ENCODE data around the gene FADS2. TPM values are rescaled to one million over a fixed set of nuclear protein-coding genes. Genes with fewer than 3 reads are reported as not detected.
"Not testable (repeated sequence)": the region's sequence is repeated elsewhere in the genome, so short reads cannot be mapped to it uniquely, and the experiment has no call there.

The FADS2 gene
- total RNA-seq, 2 donors from 2014 or later, result 60.3 to 123 TPM

GRCh38 chr11:61874377-61874809 is 46.3 kb downstream of the FADS2 start:
- intact Hi-C loops (cut with DNase I), result no loop called here
- DNase-seq (ENCODE audit: low spot score), result no peak

DNA sequence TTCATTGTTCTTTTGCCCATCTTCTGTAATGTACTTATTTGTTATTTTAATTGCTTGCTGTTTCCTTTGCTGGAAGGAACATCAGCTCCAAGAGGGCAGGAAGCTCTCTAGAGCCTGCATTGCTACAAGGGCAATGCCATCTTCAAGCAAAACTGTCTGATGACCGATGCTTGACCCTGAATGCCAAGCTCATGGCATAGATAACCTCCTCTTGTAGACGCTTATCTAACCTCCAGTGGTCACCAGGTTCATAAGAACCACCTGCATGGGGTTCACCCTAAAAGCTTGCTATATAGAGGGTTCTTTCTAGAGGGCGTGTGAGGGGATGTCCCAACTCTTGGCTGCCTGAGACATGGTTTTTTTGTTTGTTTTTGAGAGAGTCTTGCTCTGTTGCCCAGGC is 46.8 kb downstream of the FADS2 start:
- intact Hi-C loops (cut with DNase I), result no loop called here
- DNase-seq (ENCODE audit: low spot score), result no peak

DNA sequence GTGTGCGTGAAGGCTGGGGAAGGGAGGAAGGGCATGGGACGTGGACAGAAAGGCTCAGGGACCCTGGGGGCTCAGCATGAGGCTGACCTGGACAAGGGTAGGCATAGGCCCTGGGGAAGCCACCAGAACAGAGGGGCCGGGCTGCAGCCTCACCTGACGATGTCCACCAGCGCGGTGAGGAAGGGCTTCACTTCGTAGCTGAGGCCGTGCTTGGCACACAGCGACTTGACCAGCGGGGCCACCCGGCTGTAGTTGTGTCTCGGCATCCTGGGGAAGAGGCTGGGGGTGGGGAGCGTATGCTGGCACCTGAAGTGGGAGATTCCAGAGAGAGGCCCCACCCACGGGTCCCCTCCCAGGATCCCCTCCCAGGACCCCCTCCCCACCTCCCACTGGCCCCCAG is 47.6 kb downstream of the FADS2 start:
- intact Hi-C loops (cut with DNase I), result no loop called here
- DNase-seq (ENCODE audit: low spot score), result no peak

GRCh38 chr11:61879152-61879551 is 51.1 kb downstream of the FADS2 start:
- intact Hi-C loops (cut with DNase I), result no loop called here
- no peak for DNase-seq (ENCODE audit: low spot score)

DNA sequence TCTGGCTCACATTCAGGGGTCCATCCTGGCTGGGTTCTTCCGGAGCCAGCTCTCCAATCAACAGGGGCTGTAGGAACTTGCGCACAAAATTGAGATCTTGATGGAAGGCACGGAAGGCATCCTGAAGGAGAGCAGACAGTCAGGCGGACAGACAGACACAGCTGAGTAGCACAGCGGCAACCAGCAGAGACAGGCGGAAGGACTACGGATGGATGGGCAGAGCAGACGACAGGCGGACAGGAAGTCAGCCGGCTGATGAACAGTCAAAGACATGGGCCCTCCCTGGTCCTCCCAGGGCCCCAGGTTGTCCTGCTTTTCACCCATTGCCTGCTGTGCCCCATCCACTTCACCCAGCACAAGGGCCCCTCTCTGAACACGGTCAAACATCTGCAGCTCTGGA is 51.9 kb downstream of the FADS2 start:
- intact Hi-C loops (cut with DNase I), result no loop called here
- DNase-seq (ENCODE audit: low spot score), result no peak

DNA sequence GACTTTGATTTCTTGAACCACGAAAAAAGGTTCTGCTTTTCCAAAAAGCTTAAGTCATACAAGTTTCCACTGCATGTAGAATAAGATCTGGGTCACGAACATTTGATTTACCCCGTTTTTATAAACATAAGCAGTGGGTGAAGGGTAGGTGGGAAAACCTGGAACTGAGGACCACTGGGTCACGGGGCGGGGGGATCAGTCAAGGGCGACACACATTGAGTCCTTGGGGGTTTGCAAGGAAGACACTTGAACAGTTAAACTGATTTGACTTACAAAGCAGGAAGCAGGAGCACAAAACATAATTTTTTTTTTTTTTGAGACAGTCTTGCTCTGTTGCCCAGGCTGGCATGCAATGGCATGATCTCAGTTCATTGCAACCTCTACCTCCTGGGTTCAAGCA is 52.4 kb downstream of the FADS2 start:
- no peak for DNase-seq (ENCODE audit: low spot score)
- intact Hi-C loops (cut with DNase I), result no loop called here

- intact Hi-C loops (cut with DNase I), result no loop called here
- no peak for DNase-seq (ENCODE audit: low spot score)
Observed at GRCh38 chr11:61881397-61881796, 53.3 kb downstream of the FADS2 start.

DNA sequence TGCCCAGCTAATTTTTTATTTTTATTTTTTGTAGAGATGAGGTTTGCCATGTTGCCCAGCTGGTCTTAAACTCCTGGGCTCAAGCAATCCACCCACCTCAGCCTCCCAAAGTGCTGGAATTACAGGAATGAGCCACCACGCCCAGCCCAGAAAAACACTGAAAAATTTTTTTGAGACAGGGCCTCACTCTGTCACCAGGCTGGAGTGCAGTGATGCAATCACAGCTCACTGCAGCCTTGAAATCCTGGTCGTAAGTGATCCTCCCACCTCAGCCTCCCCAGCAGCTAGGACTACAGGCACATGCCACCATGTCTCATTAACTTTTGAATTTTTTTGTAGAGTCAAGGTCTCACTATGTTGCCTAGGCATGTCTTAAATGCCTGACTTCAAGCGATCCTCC is 54.2 kb downstream of the FADS2 start:
- intact Hi-C loops (cut with DNase I); DNase-seq (ENCODE audit: low spot score): not testable (repeated sequence)

DNA sequence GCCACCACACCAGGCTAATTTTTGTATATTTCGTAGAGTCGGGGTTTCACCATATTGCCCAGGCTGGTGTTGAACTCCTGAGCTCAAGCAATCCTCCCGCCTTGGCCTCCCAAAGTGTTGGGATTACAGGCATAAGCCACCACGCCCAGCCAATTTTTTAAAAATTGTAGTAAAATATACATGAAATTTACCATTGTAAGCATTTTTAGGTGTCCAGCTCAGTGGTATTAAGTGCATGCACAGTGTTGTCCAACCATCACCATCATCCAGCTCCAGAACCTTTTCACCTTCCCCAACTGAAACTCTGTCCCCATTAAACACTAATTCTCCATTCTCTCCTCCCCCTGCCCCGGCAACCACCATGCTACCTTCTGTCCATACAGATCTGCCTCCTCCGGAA is 54.8 kb downstream of the FADS2 start:
- intact Hi-C loops (cut with DNase I), result no loop called here
- no peak for DNase-seq (ENCODE audit: low spot score)

DNA sequence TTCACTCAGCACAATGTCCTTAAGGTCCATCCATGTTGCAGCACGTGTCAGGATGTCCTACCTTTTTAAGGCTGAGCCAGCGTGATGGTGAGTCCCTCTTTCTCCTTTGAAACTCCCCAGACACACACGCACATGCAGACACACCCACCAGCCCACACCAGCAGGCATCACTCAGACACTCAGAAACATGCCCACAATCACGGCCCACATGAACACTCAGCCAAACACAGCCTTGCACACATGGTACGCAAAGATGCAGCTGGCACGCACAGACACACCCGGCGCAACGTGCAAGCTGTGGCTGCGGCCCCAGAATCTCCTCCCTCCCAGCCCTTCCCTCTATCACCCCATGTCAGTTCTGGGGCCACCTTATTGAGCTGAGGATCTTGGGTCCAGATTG is 55.2 kb downstream of the FADS2 start:
- intact Hi-C loops (cut with DNase I), result no loop called here
- no peak for DNase-seq (ENCODE audit: low spot score)

DNA sequence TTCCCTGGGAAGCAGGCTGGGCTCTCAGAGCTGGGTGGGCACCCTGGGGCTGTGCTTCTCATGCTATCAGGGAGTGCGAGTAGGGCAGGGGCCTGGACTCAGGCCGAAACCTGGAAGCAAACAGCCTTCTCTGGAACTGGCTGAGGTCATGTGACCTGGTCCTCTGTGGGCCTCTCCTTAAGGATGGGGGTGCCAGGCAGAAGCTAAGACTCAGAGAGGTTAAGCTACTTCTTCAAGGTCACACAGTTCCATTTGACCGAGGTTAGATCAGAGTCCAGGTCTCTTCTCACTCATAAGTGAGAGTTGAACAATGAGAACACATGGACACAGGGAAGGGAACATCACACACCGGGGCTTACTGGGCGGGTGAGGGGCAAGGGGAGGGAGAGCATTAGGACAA is 55.8 kb downstream of the FADS2 start:
- intact Hi-C loops (cut with DNase I), result no loop called here
- DNase-seq (ENCODE audit: low spot score), result no peak

DNA sequence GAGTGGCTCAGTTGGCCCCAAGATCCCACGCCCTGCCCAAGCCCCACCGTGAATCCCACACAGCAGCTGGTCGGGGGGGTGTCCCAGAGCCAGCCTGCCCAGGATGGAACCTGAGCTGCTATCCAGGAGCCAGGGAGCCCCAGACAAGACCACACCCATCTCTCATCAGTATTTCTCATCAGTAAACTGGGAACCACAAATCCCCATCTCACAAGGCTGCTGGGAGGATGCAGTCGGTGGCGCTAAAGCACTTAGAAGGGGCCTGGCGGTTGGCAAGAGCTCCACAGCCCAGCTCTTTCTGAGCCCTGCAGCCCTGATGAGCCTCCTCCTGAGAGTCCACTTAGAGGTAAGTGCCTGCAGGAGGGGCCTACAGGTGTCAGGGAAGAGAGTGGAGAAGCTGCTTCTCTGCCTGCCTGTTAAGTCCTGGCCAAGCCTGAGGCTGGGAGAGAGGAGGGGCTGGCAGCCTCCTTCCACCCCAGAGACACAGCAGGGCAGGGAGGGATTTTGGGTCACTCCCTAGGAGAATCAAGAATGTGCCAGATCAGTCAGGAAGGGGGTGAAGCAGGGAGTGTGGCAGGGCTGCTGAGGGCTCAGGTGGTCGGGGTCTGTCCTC is 57.2 kb downstream of the FADS2 start:
- intact Hi-C loops (cut with DNase I), result no loop called here

DNA sequence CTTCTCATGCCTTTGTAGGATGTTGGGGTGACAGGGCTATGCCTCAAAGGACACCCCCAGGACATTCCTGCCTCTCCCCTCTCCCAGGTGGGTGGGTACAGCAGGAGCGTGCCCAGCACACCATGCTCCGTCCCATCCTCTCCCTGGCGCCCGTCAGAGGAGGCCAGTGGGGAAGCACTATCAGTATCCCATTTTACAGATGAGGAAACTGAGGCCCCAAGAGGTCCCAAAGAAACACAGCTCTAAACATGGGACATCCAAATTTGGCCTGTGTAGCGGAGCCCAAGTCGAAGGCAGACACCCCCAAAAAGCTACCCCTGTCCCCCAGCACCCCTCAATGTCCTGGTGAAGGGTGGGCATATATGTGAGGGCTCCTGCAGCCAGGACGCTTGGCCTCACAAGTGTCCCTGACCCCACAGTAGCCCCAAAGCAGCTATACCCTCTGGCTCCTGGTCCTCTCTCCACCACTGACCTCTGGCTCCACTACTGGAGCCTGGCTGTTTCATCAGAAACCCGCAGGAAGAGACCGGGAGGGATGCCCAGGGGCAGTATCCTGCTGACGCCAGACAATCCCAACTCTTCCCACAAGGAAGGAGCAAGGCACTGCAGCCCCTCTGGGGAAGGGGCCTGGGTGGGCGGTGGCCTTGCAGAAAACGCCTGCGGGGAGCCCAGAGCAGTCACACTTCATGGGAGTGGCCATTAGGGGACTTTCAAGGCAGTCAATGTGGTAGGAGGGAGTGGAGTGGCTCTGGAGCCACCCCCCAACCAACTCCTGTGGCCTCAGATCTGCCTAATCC is 57.9 kb downstream of the FADS2 start:
- intact Hi-C loops (cut with DNase I), result no loop called here
- DNase-seq (ENCODE audit: low spot score), result no peak

More for the DNA sequence above, 57.2 kb downstream of the FADS2 start:
- DNase-seq (ENCODE audit: low spot score), result no peak

DNA sequence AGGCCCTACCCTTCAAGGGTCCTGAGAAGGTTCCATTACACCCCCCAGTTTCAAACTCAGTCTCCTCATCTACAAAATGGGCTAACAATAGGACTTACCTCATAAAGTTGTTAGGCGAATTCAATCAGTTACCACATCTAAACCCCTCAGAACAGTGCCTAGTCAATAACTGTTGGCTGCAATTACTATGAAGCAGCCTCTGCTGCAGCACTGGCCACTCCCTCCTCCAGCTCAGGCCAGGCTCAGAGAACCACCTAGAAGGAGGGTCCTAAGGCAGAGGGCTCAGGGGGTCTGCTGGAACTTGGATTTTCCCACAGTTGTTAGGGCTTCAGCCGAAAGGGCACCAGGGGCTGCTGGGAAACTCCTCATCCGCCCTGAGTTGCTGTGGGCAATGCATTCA is 58.5 kb downstream of the FADS2 start:
- intact Hi-C loops (cut with DNase I), result no loop called here
- no peak for DNase-seq (ENCODE audit: low spot score)

DNA sequence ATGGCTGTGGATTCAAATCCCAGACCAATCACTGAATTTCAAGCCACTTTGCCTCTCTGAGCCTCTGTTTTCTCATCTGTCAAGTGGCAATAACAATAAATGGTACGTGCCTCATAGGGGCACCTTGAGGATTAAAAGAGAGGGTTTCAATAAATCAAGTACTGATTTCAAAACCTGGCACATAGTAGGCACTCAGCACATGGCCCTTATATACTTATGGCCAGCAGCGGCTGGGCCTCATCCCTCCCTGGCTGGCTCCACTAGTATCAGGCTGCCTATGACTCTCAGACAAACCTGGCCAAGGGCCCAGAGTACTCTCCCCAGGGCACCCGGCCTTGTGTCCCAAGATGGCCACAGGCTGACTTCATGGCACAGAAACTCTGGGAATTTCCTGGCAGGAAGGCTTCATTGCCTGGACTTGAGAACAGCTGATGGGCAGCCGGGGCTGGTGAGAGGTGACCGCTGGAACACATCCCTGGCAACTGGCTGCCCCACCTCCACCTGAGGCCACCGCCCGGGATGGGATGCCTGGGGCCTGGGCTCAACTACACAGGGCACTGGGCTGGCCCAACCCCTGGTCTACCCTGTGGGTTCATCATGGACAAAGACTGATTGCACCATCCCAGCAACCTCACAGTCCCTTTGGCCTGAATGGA is 59.9 kb downstream of the FADS2 start:
- peak; percentile 96 for DNase-seq (ENCODE audit: low spot score)
- intact Hi-C loops (cut with DNase I), result no loop called here

DNA sequence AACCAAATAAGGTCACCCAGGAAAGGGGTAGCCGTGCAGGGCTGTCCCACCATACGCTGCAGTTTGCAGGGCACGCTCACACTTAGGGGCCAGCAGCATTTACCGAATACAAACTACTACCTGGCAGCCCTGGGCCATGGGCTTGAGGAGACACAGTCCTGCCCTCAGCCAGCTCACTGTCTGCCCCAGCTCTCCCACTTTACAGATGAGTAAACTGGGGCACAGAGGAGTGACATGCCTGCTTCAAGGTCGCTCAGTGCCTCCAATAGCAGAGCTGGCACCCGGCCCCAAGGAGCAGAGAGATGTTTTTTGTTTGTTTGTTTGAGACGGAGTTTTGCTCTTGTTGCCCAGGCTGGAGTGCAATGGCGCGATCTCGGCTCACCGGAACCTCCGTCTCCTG is 60.5 kb downstream of the FADS2 start:
- intact Hi-C loops (cut with DNase I), result no loop called here
- no peak for DNase-seq (ENCODE audit: low spot score)

DNA sequence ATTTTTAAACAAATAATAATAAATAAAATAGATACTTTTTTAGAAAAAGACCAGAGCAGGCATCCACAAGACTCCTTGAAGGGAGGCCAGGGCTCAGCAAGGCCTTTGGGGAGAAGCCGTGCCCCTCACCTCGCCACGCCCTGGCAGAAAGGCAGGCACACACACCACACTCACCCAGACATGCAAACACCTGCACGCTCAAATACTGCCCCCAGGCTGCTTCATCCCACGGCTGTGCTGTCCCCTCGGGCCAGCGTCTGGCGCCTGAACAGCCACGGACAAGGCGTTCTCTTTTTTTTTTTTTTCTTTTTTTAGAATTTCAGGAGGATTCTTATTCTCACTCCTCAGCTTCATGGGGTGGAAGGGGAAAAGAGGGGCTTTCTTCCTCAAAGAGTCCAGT is 61.7 kb downstream of the FADS2 start:
- intact Hi-C loops (cut with DNase I), result no loop called here
- no peak for DNase-seq (ENCODE audit: low spot score)

DNA sequence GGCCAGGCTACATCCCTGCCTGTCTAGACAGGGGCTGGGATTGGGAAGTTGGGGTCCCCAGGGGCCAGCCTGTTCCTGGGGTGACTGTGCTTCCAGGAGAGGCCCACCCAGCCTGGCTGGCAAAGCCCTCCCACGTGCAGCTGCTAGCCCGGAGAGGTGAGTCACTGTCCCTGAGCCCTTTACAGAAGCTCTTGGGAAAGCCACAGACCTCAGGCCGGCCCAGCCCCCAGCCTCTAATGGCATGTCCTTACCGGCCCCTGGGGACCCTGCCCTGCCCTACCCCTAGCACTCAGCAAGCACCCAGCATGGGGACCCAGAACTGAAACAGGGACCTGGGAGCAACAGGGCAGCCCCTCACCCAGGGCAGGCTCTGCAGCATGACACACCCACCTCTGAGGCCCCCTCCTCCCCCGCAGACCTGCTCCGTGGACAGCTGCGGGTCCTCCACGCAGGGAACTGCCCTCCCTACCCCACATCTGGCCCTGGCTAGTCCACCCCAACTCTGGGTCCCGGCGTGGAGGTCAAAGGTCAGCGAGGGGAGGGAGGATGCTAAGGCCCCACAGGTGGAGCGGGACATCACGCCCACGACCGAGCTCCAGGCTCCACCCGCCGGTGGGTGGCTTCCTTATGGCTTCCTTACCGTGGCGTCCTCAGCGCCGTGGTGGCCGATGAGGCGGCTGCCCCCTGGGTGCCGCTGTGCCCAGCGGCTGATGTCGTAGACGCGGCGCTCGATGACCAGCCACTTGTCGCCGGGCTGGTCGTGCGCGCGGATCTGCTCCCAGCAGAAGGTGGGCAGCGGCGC is 62.6 kb downstream of the FADS2 start:
- intact Hi-C loops (cut with DNase I), result no loop called here
- peak; percentile 93 for DNase-seq (ENCODE audit: low spot score)

DNA sequence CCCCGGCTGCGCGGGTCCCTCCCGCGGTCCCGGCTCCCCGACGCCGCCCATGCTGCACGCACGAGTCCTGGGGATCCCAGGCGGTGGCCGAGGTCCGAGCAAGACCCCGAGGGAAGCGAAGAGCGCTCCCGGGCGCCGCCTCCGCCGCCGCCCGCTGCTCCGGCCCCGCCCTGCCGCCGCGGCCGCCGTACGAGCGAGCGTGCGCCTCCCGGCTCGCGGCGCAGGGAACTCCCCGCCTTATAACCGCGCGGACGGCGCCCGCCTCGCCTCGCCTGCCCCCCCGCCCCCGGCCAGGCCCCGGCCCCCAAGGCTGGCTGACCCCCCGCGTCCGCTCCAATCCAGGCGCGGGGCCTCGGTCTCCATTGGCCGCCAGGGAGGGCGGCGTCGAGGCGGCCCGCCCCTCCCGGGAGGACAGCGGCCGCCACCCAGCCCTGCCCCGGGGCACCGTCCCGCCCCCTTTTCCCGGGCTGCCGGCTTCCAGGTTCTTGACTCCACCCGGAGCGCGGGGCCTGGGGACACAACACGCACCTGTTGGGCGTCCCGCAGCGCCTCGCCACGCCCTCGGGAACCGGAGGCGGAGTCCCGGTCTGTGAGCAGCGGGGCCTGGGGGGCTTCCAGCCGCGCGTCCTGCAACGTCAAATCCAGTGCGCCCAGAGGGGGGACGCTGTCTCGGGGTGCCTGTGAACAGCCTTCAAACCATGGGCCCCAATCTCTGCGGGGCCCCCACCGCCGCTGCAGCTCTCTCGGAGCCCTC is 63.4 kb downstream of the FADS2 start, which contains the start of gene FADS3:
Gene FADS3 (minus strand): TSS at position 215 of the 754 bp plus-strand sequence. CDS start 164 bp downstream, at position 51.
- intact Hi-C loops (cut with DNase I), result no loop called here
- peak; percentile 92 for DNase-seq (ENCODE audit: low spot score)
